ENCODE data around the gene SAPCD1.

SAPCD1 gene

DNA sequence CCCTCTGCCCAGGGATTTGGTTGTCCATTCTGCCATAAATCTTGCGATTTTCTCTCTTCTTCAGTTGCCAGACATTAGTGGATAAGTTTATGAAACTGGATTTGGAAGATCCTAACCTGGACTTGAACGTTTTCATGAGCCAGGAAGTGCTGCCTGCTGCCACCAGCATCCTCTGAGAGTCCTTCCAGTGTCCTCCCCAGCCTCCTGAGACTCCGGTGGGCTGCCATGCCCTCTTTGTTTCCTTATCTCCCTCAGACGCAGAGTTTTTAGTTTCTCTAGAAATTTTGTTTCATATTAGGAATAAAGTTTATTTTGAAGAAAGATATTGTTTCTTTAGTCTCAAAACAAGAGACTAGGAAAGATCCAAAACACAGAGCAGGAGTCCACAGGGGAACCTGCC lies at the start of gene SAPCD1:
Gene SAPCD1 (plus strand): TSS at position 301 of the 400 bp plus-strand sequence. CDS start 399 bp downstream, outside the sequence.
- no peak for DNase-seq (ENCODE audit: low read depth in 2 of 2)

DNA sequence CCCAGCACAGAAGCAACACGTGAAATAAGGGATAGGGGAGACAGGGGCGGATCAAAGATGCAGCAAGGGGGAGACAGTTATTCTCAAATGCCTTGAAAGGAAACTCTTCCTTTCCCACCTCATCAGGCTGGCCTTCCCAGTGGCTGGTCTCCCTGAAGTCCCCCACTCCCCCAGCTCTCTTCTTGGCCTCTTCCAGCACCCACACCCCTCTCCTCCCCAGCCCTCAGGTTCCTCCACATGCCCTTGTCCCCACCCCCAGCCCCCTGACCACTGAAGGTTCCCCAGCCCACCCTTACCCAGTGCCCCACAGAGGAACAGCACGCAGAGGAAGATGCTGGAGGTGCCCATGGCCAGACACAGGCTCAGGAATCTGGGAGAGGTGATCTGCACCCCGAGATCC lies 49.0 kb upstream of the SAPCD1 start:
- no peak for DNase-seq (ENCODE audit: low read depth in 2 of 2)

DNA sequence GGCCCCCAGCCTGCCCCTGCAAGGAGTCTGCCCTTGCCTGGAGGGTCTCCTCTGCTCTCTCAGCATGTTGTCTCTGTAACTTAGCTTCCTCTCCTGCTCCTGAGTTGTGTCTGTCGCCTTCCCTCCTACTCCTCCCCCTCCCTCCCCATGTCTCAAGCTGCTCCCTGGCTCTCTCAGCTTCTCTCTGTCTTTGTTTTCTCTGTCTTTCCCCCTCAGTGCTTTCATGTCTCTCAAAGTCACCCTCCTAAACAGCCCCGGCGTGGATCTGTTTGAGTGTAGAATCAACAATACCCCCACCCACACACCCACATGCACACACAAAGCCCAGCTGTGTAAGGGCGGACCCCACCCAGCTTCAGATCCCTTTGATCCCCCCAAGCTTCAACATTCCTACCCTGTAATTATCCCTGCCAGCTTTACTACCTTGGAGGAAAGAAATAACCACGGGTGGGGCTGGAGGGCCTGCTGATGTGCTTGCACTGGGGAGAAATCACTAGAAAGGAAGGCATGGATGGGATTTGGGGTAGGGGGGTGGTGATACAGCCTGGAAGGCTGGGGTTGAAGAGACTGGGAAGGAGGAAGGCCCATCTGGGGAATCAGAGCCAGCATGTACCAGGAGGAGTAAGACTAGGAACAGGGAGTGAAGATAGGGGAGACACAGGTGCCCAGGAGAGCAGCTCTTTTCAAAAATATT lies 48.3 kb upstream of the SAPCD1 start:
- no peak for DNase-seq (ENCODE audit: low read depth in 2 of 2)

DNA sequence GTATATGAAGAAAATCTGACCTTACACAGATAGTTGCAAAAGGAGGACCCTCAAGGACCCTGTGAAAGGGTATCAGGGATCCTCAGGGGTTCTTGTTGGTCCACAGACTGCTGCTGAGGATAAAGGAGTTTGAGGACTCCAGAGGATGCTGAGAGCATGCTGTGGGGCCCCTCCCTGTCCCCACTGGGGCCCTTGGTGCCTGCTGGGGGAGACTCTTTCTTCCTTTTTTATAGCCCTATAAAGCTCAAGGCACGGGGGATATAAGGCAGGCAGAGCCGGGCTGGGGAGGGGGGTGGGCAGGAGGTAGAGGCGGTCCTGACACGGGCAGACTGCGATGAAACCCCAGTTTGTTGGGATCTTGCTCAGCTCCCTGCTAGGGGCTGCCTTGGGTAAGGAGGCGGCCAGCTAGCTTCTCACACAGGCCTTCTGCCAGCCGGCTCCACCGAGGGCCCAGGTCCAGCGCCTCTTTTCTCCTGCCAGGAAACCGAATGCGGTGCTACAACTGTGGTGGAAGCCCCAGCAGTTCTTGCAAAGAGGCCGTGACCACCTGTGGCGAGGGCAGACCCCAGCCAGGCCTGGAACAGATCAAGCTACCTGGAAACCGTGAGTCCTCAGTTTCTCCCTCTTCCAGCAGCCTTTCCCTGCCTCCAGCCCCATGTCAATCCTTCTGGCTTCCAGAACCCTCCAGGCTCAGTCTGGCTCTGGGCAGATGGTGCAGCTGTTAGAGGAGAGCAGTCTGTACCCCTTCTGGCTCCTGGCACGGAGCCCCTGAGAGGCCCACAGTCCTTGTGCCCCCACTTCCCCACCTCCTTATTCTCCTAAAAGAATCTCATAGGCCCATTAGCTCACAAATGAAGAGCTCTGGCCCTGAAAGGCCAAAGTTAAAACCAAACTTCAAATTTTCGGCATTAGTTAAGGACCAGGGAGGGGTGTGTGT lies 47.2 kb upstream of the SAPCD1 start, which contains the start of gene LY6G6D:
Gene LY6G6D (plus strand): TSS at position 327 of the 937 bp plus-strand sequence. CDS start 8 bp downstream, at position 335.
- no peak for DNase-seq (ENCODE audit: low read depth in 2 of 2)

DNA sequence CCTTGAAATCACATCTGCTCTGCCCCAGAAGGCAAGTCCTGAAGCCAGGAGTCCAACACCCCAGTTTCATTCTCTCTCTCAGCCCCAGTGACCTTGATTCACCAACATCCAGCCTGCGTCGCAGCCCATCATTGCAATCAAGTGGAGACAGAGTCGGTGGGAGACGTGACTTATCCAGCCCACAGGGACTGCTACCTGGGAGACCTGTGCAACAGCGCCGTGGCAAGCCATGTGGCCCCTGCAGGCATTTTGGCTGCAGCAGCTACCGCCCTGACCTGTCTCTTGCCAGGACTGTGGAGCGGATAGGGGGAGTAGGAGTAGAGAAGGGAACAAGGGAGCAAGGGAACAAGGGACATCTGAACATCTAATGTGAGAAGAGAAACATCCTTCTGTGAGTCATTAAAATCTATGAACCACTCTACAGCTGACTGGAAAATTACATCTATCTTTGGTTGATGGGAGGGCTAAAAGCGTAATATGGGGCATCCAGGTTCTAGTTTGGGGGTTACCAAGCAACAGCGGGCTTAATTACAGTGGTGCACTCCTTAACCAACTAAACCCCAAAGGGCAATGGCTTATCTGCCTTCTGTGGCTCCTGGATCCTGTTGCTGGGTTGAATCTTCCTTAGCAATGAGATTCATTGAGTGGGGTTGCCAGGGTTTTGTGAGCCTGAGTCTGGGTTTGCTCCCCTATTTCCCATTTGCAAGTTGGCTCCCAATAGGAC lies 44.8 kb upstream of the SAPCD1 start:
- DNase-seq (ENCODE audit: low read depth in 2 of 2) = no peak

DNA sequence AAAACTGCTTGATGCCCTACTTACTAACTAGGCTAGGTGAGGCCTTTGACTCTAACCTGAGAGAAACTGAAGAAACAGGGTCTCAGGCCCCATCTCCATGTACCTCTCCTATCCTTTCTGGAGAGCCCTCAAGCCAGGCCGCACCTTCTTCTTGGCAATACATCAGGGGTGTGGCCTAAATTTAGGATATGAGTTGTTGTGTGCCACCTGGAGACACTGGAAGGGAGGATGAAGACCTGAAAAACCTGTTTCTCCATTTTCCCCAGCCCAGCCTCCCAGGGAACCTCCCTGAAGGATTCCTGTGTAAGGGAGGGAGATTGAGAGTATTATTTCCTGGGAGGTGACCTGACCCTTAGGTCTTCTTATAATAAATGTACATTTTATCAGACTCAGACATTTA lies 44.2 kb upstream of the SAPCD1 start:
- DNase-seq (ENCODE audit: low read depth in 2 of 2) = no peak

DNA sequence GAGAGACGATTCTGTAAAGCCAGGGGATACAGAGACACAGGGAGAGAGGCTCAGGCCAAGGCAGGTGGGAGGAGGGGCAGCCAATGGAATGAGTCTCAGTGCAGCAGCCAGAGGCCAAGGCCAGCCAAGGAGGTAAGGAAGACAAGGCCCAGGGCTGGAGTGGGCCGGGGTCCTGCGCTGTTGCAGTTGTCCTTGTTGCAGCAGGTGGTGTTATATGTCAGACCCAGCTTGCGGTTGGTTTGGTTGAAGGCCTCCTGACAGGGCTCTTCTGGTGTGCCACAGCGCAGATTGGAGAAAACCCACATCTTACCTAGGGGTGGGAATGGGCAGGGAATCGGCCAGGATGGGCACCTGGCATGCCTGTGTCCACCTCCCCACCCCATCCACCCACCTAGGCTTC lies 43.5 kb upstream of the SAPCD1 start:
- no peak for DNase-seq (ENCODE audit: low read depth in 2 of 2)

DNA sequence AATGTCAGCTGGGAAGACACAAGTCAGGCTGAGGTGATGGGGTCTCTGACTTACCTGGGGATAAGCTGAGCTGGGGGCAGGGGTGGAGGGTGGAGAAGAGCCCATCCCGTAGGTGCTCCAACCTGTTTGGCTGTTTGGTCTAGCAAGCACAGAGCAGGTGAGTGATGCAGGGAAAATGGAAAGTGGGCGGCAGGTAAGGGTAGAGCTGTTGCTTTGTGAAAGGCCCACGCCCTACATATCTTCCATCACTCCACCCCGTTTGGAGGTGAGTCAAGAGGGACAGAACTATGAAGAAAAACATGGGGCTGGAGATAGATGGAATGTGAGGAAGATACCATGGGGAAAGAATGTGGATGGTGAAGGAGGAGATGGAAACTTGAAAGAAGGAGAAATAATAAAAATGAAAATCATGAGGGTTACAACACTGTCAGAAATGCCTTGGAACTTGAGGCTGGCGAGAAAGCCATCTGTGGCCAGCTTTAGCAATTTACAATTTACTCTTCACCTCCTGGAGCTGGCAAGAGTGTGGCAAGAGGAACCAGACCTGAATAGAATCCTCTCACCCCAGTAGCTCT lies 42.2 kb upstream of the SAPCD1 start:
- no peak for DNase-seq (ENCODE audit: low read depth in 2 of 2)

DNA sequence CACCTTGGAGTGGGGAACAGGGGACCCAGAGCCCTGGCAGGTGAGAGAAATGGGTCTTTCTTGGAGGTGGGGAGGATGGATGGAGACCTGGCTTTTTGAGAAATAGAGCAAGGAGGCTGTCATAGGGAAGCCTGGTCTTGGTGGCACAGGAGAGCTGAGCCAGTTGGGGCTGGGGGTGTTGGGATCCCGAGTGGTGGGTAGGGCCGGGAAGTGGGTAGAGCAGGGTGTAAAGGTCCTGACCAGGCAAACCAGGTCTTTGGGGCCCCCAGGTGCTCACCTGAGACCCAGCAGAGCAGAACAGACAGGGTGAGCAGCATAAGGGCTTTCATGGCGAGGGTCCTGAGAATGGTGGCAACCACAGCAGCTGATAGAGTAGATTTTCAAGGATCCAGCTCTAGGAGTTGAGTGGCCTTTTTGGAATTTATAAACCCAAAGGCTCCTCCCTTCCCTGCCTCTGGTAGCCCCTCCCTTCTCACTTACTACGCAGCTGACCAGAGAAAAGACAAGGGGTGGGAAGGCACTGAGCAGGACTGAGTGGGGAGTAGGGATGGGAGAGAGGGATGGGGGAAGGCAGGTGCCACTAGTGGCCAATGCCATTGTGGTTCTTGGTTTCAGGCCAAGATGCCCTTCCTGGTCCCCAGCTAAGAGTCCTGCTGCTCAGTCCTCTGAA lies 41.0 kb upstream of the SAPCD1 start, which contains the start of gene LY6G6C:
Gene LY6G6C (minus strand): TSS at position 396 of the 670 bp plus-strand sequence. CDS start 67 bp downstream, at position 329.
- DNase-seq (ENCODE audit: low read depth in 2 of 2) = no peak

DNA sequence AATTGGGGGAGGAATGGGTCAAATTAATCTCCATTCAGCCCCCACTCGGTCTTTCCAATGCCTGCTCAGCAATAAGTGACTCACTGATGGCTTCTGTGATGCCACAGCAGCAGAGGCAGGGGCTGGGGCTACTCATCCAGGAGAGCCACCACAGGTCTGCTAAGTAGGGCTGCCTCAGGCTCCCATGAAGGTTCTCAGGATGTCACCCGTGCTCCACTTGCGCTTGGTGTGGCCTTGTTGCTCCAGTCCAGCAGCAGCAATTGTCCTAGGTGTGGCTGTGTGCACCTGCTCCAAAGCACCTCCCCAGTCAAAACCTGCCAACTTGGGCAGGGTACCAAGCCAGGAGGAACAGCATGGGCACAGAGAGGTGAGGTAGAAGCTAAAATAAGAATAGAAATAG lies 40.3 kb upstream of the SAPCD1 start:
- no peak for DNase-seq (ENCODE audit: low read depth in 2 of 2)

DNA sequence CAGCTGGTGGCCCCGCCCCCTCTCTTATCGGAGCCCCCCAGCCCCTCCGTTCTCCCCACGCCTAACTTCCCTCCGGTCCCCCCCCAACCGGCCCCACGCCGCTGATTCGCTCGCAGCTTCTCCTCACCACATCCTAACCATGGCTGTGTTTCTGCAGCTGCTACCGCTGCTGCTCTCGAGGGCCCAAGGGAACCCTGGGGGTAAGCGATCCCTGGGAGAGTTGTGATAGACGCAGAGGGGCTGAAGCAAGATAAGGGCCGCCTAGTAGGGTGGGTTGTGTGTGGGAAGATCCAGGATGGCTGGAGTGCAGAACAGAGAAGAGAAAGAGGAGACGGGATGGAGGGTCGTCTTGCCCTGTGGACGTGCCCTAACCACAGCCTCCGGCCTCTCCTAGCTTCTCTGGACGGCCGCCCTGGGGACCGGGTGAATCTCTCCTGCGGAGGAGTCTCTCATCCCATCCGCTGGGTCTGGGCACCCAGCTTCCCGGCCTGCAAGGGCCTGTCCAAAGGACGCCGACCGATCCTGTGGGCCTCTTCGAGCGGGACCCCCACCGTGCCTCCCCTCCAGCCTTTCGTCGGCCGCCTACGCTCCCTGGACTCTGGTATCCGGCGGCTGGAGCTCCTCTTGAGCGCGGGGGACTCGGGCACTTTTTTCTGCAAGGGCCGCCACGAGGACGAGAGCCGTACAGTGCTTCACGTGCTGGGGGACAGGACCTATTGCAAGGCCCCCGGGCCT lies 39.0 kb upstream of the SAPCD1 start, which contains the start of gene MPIG6B:
Gene MPIG6B (plus strand): TSS at position 129 of the 735 bp plus-strand sequence. CDS start 11 bp downstream, at position 140.
- DNase-seq (ENCODE audit: low read depth in 2 of 2) = no peak

DNA sequence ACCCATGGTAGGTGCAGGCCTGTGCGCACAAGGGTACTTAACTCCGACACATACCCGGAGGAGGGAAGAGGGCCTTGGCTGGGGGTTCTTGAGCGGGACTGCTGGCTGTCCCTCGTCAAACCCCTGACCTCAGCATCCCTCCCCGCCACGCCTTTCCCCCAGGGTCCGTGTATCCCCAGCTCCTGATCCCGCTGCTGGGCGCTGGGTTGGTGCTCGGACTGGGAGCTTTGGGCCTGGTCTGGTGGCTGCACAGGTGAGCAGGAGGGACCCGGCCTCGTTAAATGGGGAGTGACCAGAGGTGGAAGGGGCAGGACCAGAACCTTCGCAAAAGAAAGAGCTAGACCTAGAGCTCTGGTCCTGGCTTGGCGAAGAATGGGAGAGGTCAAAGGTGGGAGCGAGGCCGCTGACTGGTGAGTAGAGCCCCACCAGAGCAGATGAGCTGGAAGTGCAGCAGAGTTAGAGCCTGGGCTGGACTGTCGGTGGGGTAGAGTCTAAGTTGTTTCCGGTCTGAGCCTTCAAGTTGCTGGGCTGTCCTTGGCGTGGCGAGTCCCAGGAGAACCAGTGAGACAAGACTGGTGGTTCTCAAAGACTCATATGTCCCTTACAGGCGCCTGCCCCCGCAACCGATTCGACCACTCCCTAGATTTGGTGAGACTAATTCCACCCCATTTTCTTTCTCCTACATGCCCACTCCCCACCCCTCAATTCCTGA lies 38.3 kb upstream of the SAPCD1 start:
- DNase-seq (ENCODE audit: low read depth in 2 of 2) = no peak

DNA sequence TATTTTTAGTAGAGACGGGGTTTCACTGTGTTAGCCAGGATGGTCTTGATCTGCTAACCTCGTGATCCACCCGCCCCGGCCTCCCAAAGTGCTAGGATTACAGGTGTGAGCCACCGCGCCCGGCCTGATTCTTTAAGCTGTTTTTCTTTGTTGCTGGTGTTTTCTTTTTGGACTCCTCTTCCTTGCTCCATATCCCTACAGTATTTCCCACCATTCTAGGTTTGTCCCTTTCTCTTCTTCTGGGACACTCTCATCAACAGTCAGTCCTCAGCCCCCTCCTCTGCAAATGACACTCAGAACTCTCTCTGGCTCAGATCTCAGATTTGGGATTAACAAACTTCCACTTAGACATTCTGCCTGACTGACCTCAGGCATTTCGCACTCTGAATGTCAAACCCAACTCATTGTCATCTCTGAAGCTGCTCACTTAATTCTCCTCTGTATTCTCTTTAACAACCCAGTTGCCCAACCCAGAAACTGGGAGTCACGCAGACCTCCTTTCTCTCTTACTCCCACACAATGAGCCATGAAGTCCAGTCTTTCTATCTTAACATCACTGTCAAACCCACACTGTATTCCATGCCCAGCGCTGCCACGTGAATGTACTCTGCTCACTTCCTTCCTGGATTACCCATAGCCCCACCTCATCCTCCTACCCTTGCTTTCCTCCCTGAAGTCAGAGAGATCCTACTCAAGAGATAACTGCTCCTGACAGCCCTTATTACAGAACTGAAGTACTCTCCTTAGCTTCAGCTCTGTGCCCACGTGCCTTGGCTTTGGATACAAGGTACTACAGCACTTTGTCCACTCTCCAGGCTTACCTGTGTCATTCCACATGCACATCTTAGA lies 36.7 kb upstream of the SAPCD1 start:
- no peak for DNase-seq (ENCODE audit: low read depth in 2 of 2)

DNA sequence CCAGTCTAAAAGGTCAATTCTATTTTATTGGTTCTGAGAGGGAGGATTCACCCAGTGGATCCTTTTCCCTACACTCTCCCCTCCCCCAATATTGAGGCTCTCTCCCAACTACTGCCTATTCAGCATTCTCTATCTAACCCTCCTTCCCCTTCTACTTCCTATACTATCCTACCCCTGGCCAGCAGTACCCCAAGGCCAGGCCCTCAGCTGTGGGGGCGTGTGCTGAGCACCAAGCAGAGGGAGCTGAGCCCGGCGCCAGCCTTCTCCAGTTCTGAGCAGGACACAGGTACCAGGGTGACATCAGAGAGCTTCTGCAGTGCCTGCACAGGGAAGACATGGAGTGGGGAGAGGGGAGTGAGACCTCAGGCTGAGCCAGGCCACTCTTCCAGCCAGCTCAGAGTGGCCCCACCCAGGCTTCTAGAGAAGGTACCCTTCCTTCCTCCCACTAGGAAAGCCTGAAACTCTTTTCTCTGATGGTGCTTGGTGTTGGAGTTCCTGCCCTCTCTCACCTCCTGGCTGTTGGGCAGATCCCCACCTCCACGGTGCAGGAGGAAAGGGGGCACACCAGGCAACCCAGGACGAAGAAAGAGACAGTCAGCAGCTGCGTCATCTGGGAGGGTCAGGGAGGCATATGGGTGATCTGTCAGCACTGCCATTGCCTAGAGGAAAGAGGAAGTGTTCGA lies 35.3 kb upstream of the SAPCD1 start:
- no peak for DNase-seq (ENCODE audit: low read depth in 2 of 2)

DNA sequence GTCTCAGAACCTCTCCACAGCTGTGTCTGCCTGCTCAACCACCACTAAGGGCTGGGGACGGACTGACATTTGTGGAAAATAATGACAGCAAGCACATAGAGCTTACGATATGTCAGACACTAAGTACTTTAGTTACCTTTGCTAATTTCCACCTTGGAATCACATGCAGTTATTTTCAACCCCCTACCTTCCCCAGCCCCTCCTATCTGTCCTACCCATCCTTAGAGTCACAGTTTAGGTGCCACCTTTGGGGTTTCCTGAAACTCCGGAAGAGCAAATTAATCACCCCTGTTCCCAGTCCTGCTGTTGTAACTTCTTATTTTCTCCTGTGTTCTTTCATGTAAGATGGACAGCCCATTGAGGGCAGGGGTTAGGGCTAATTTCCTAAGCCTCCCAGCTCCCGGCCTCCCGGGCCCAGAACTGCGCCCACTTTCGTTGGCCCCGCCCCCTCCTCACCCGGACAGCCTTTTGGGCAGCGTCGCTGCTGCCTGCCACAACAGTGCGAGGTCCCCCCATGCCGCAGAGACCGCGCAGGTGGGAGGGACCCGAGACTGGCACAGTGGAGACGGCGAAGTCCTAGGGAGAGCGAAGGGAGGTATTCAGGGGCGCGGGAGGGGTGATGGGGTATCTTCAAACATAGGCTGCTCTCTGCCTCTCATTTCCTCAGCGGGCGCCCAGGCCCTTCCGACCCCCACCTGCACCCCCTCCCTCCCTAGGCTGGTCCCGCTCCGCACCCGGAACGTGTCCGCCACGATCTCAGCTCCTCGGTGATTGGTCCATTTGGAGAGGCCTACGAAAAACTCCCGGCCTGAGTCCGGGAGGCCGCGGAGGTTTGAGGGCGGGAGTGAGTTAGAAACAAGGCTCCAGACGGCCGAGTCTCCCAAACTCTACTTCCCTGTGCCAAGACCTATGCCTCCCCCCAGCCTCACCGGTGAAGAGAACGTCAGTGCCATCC lies 34.5 kb upstream of the SAPCD1 start:
- no peak for DNase-seq (ENCODE audit: low read depth in 2 of 2)

DNA sequence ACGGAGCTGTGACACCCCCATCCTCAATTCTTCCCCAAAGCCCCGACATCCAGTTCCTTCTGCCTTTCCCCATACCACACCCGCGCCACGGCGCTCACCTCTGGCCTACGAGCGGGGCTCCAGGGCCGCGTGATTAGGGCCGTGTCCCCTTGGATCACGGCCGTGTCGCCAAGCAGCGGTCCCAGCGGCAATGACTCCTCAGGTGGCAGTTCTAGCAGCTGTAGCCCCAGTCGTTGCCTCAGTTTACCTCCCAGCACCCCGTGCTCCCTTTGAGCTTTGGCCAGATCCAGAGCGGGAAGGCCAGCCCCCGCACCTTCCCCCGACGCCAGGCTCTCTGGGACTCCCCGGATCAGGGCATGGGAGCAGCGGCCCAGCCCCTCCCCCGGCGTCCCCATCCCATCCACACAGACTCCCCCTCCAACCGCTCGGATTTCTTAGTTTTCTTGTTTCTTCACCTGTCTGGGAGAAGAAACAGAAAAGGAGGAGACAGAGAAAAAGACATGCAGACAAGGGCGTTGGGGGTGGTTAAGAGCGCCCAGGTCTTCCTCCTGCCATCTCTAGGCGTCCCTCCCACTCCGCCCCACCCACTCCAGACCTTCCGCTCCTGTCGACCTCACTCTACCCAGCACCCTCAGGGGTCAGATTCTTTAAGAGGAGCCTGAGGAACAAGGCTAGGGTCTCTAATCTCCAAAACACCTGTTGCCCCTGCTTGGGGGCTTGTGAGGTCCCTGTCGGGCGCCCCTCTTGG lies 33.5 kb upstream of the SAPCD1 start, which contains the start of gene DDAH2:
Gene DDAH2 (minus strand): TSS at position 533 of the 748 bp plus-strand sequence. CDS start 138 bp downstream, at position 395.
- no peak for DNase-seq (ENCODE audit: low read depth in 2 of 2)

All from stimulated activated CD4-positive, alpha-beta T cell treated with anti-CD3 and anti-CD28 coated beads, Interleukin-4, amount 100 ng/mL, for 48 hours (primary cell).